Stimulated activated naive CD8-positive, alpha-beta T cell treated with anti-CD3 and anti-CD28 coated beads, Interleukin-15, Interleukin-2, amounts not matched to agents 100 ng/mL and 50 ng/mL, for 24 hours (primary cell): Measurements from ENCODE around the gene ARMH3.
A peak's percentile ranks its signal among the peaks of the same experiment; 100 is the strongest.

Source experiments
- H3K27ac Mint-ChIP-seq: one replicate; pipeline ENCODE4 v1.8.0; 2021; ENCODE audit warnings: mild to moderate bottlenecking, mixed read lengths
- H3K27me3 Mint-ChIP-seq: one replicate; pipeline ENCODE4 v1.8.0; 2021; ENCODE audit warnings: mixed read lengths
- H3K36me3 Mint-ChIP-seq: one replicate; pipeline ENCODE4 v1.8.0; 2021; ENCODE audit warnings: low read depth, mixed read lengths
- H3K4me1 Mint-ChIP-seq: one replicate; pipeline ENCODE4 v1.8.0; 2021; ENCODE audit warnings: low read depth, mixed read lengths
- H3K4me3 Mint-ChIP-seq: one replicate; pipeline ENCODE4 v1.8.0; 2021; ENCODE audit warnings: mild to moderate bottlenecking, mixed read lengths
- H3K9me3 Mint-ChIP-seq: one replicate; pipeline ENCODE4 v1.8.0; 2021; ENCODE audit warnings: mixed read lengths

The ARMH3 gene

DNA sequence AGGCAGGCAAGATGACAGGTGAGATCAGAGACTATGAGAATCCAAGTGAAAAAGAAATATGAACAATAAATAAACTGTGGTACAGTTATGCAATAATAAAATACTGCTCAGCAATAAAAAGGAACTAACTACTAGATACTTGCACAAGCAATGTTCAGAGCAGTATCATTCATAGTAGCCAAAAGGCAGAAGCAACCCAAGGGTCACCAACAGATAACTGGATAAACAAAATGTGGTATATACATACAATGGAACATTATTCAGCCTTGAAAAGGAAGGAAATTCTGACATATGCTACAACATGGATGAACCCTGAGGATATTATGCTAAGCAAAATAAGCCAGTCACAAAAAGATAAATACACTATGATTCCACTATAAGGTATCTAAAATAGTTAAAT is 135.4 kb downstream of the ARMH3 start:
- Mint-ChIP-seq H3K9me3 (no peaks in the 10 kb centered on the region), H3K4me3 (no peak overlapping the region), H3K27ac (no peak overlapping the region), H3K4me1 (peaks cover 8% of the 10 kb centered on the region), H3K27me3 (no peaks in the 10 kb centered on the region), H3K36me3 (peaks cover 15% of the 10 kb centered on the region)

DNA sequence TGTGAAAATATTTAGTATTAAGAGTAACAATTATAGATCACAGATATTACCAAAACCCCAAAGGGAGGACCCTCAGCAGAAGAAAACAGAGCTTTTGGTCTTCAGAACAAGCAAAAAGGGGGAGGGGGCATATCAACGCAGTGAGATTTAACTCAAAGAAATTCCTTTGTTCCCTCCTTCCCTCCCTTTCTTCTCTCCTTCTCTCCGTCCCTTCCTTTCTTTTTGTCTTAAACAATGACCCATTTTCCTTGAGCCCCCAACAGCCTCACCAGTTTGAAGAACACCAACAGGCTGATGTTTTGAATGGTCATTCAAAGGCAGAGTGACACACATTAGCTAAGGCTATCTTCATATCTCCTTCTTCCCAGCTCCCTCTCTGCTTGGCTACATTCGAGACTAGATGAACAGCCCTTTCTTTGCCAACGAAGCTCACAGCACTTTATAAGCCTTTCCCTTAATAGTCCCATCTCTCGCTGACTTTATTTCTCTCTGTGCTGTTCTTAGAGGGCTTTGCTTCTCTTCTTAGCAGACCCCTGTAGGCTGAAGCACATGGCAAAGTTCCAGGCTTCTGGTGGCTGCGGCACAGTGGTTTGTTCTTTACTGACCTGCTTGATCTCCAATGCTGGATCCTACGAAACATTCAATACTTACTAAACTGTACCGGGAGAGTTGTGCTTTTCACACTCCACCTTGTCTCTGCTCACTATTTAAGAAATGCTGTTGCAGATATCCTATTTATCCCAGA is 136.8 kb downstream of the ARMH3 start:
- Mint-ChIP-seq H3K4me3 (no peak overlapping the region), H3K27me3 (no peaks in the 10 kb centered on the region), H3K9me3 (no peaks in the 10 kb centered on the region), H3K27ac (no peak overlapping the region), H3K4me1 (peaks cover 8% of the 10 kb centered on the region), H3K36me3 (peaks cover 11% of the 10 kb centered on the region)

DNA sequence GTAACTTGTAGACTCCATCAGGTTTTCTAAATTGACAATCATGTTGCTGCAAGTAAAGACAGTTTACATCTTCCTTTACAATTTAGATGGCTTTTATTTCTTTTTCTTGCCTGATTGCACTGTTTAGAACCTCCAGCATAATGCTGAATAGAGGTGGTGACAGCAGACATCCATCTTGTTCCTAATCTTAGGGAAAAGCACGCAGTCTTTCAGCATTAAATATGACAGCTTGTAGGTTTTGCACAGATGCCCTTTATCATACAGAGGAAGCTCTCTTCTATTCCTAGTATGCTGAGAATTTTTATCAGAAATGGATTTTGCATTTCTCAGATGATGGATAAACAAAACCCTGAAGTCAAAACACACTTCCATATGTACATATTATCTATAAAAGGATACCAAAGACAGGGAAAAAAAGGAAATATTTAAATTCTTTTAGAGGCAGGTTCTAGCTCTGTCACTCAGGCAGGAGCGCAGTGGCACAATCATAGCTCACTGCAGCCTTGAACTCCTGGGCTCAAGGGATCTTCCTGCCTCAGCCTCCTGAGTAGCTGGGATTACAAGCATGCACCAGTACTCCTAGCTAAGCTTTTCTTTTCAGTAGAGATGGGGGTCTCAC is 143.3 kb downstream of the ARMH3 start:
- H3K36me3 Mint-ChIP-seq, result peaks cover 3% of the 10 kb centered on the region
- no peaks in the 10 kb centered on the region for H3K9me3 Mint-ChIP-seq
- H3K4me3 Mint-ChIP-seq, result no peak overlapping the region
- no peaks in the 10 kb centered on the region for H3K27me3 Mint-ChIP-seq
- no peaks in the 10 kb centered on the region for H3K4me1 Mint-ChIP-seq
- no peak overlapping the region for H3K27ac Mint-ChIP-seq

DNA sequence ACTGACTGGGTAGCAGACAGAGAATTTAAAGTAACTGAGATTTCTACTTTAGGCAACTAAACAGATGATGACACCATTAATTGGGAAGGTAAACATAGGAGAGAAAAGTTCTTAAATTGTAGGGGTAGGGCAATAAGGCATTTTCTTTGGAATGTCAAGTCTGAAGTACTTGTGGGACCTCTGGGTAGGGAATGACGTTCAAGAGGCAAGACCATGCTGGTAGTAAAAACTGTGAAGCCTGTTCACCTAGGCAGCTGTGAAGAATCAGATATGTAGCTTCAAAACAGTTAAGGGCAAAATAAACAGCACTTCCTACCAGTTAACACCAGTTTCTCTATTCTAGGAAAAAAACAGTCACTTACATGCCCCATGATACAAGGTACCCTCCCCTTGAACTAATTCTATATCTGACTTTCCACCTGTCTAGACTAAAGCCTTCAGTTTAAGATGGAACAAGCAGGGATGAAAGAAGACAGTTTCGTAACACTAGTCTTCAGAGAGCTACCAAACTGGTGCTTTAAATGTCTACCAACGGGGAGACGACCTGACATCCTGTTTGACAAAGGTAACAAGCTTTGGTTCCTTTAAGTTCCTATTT is 149.3 kb downstream of the ARMH3 start:
- Mint-ChIP-seq H3K9me3 (no peaks in the 10 kb centered on the region), H3K4me1 (peaks cover 40% of the 10 kb centered on the region), H3K4me3 (no peak overlapping the region), H3K27me3 (no peaks in the 10 kb centered on the region), H3K36me3 (peaks cover 16% of the 10 kb centered on the region), H3K27ac (no peak overlapping the region)

DNA sequence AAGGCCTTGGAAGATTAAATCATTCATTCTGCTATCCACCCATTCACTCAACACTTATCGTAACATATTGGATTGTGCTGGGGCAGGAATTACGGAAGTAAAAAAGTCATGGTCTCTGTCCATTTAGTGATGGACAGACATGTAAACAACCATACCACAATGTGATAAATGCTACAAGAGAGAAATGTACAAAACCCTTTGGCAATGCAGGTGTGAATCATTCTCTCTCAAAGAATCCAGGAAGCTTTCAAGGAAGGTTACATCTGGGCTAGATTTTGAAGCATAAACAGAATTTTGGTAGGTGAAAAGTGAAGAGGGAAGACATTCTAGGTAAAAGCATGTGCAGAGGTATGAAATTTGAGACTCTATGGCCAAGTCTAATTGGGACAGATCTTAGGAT is 150.7 kb downstream of the ARMH3 start:
- H3K9me3 Mint-ChIP-seq, result no peaks in the 10 kb centered on the region
- H3K27ac Mint-ChIP-seq, result no peak overlapping the region
- no peaks in the 10 kb centered on the region for H3K27me3 Mint-ChIP-seq
- peaks cover 49% of the 10 kb centered on the region for H3K4me1 Mint-ChIP-seq
- H3K4me3 Mint-ChIP-seq, result no peak overlapping the region
- H3K36me3 Mint-ChIP-seq, result peaks cover 20% of the 10 kb centered on the region

DNA sequence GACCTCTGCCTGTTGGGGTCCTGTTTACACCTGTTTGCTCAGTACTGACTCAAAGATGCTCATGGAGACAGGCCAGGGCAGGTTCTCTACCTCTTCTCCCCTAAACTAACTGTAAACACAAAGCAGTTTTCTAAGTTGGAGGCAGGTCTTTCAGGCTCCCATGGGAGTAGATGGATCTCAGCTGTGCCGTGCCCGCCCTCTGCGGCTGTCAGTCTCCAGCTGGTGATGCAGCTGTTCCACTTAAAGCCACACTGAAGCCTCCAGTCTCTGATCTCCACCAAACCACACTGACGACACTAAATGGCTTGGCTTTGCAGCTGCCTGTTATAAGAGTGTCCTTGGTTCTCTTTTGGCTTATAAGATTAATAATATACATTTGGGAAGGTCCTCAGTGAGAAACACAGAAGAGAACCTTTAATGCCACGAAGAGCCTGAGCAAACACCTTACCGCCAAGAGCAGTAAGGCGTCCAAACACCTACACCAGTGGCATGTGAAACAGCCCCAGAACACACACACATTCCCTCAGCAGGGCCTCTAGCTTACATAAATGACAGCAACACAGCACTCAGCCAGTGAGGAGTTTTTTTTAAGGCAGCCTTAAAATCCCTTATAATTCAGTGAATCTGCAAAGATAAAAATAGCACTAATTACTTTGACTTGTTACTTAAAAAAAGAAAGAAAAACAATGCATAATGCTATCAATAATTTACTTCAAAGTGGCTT is 152.0 kb downstream of the ARMH3 start:
- no peak overlapping the region for H3K4me3 Mint-ChIP-seq
- peaks cover 49% of the 10 kb centered on the region for H3K4me1 Mint-ChIP-seq
- no peaks in the 10 kb centered on the region for H3K27me3 Mint-ChIP-seq
- H3K27ac Mint-ChIP-seq, result peak overlapping the region; percentile 34
- H3K9me3 Mint-ChIP-seq, result no peaks in the 10 kb centered on the region
- peaks cover 17% of the 10 kb centered on the region for H3K36me3 Mint-ChIP-seq

DNA sequence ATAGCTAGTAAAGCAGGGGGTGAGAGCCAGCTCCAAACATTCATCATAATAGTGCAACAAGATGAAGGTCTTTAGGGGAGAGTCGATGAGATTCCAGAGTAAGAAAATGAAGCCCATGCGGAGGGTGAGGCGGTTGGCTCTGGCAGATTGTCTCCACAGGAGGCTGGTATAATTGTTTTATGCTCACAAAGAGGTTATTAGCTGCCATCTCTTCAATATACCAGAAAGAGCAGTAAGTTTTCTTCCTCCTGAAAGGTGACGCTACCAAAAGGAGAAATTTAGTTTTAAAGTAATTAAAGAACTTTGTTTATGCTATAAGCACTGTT is 153.2 kb downstream of the ARMH3 start:
- Mint-ChIP-seq H3K27ac (no peak overlapping the region), H3K4me1 (peaks cover 49% of the 10 kb centered on the region), H3K9me3 (no peaks in the 10 kb centered on the region), H3K4me3 (no peak overlapping the region), H3K36me3 (peaks cover 17% of the 10 kb centered on the region), H3K27me3 (no peaks in the 10 kb centered on the region)

DNA sequence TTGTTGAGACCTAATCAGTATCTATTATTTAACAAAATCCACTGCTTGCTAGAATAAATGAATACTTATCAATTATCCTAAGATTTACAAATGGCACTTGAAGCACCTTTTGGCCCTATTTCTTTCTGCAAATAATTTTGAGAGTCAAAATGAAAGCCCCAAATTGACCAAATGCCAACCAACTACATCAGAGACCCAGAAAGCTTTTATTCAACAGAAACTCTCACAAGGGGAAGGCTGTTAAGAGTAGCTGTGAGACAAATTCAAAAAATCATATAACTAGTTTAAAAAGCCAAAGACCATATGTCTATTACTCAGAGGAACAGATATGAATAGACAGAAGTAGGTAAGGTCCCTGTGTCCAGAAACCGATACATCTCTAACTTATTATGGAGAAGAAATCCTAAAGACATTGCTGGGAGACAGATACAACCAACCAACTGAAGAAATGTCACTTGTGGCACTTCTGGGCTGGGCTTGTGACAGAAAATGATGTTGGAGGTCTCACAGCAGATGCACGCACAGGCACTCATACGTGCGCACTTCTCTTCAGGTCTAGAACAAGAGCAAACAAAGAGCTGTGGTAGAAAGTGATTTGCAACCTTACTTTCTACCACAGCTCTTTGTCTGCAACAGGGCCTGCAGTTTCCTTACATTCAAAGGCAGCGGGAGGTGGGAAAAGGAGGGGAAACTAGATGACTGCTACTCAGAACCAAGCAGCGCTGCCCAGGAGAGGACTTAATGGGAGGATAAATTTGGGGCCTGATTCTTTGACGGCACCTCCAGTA is 153.7 kb downstream of the ARMH3 start:
- no peaks in the 10 kb centered on the region for H3K9me3 Mint-ChIP-seq
- peak overlapping the region; percentile 7 for H3K27ac Mint-ChIP-seq
- peaks cover 52% of the 10 kb centered on the region for H3K4me1 Mint-ChIP-seq
- no peaks in the 10 kb centered on the region for H3K27me3 Mint-ChIP-seq
- H3K4me3 Mint-ChIP-seq, result no peak overlapping the region
- H3K36me3 Mint-ChIP-seq, result peaks cover 17% of the 10 kb centered on the region

DNA sequence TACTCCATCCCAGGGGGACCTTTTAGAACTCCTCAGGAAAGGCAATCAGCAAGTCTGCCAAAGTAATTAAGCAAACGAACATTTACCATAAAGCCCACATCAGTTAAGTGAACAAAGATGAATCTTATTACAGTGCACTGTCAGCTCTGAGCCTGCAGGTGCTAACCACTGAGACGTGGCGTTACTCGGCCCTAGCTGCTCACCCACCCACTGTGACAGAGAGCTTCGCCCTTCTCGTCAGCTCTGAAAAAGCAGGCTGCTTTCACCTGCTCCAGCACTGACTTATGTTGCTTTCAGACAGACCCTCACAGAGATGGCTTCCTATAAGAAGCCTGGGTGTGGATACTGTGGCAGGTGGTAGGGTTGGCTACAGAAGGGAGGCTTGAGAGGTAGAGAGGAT is 154.6 kb downstream of the ARMH3 start:
- peak overlapping the region; percentile 75 for H3K27ac Mint-ChIP-seq
- no peaks in the 10 kb centered on the region for H3K27me3 Mint-ChIP-seq
- peaks cover 17% of the 10 kb centered on the region for H3K36me3 Mint-ChIP-seq
- no peak overlapping the region for H3K4me3 Mint-ChIP-seq
- no peaks in the 10 kb centered on the region for H3K9me3 Mint-ChIP-seq
- peaks cover 50% of the 10 kb centered on the region for H3K4me1 Mint-ChIP-seq

DNA sequence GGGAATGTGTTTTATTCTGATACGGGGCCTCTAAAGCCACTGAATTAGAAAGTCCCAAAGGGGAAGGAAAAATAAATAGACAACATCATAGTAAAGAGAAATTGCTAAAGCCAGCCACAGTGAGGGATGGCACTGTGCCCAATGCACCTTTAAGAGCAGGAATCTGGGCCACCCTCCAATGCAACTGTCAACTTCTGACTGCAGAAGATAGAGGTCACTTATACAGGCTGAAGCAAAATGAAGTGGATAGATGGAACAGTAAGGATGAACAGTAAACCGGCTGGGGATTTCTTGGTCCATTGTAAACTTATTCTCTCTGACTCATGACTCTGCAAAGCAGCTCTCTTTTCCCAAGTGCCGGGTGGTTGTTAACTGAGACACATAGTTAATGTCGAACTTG is 158.3 kb downstream of the ARMH3 start:
- Mint-ChIP-seq H3K9me3 (no peaks in the 10 kb centered on the region), H3K36me3 (peaks cover 10% of the 10 kb centered on the region), H3K27ac (no peak overlapping the region), H3K27me3 (no peaks in the 10 kb centered on the region), H3K4me3 (no peak overlapping the region), H3K4me1 (peaks cover 41% of the 10 kb centered on the region)

DNA sequence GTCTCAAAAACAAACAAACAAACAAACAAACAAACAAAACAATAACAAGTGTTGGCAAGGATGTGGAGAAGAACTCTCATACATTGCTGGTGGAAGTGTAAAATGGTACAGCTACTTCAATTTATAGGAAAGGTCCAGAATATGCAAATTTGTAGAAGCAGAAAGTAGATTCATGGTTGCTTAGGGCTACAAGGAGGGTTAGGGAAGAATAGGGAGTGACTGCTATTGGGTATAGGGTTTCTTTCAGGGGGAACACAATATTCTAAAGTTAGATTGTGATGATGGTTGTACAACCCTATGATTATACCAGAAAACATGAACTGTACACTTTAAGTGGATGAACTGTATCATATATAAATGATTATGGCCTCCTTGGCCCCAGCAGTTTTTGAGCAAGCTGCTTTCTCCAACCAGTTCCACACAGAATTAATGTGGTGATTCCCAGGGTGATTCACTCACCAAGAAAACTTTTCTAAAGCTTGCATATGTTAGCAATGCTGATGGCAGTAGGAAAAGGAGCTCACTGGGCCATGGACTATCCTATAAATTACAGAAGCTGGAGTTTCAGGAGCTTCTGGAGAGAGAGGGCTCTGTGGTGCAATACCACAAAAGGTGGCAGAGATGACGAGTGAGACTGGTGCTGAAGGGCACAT is 159.6 kb downstream of the ARMH3 start:
- no peak overlapping the region for H3K4me3 Mint-ChIP-seq
- H3K27ac Mint-ChIP-seq, result no peak overlapping the region

DNA sequence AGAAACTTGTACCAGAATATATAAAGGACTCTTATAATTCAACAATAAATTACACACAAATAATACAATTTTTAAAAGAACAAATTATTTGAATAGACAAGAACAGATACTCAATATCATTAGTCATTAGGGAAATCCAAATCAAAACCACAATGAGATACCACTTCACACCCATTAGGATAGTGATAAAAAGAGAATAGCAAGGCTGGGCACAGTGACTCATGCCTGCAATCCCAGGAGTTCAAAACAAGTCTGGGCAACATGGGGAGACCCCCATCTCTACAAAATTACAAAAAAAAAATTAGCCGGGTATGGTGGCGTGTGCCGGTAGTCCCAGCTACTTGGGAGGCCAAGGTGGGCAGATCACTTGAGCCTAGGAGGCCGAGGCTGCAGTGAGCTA is 160.2 kb downstream of the ARMH3 start:
- H3K27me3 Mint-ChIP-seq, result no peaks in the 10 kb centered on the region
- no peaks in the 10 kb centered on the region for H3K36me3 Mint-ChIP-seq
- no peak overlapping the region for H3K4me3 Mint-ChIP-seq

More for the DNA sequence above, 159.6 kb downstream of the ARMH3 start:
- Mint-ChIP-seq H3K4me1 (peaks cover 29% of the 10 kb centered on the region), H3K27me3 (no peaks in the 10 kb centered on the region), H3K36me3 (peaks cover 4% of the 10 kb centered on the region), H3K9me3 (no peaks in the 10 kb centered on the region)

DNA sequence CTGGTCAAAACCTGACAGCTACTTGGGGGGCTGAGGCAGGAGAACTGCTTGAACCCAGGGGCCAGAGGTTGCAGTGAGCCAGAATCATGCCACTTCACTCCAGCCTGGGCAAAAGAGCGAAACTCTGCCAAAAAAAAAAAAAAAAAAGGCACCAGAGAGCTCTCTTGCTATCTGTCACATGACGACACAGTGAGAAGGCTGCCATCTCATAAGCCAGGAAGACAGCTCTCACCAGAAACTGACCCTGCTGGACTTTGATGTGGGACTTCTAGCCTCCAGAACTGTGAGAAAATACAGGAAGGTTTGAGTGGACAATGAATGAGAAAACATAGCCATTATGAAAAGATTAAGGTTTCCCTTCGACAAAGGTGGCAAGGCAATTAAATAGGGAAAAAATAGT is 161.2 kb downstream of the ARMH3 start:
- H3K4me1 Mint-ChIP-seq, result peaks cover 26% of the 10 kb centered on the region
- H3K36me3 Mint-ChIP-seq, result no peaks in the 10 kb centered on the region
- H3K27me3 Mint-ChIP-seq, result no peaks in the 10 kb centered on the region
- no peak overlapping the region for H3K4me3 Mint-ChIP-seq
- no peak overlapping the region for H3K27ac Mint-ChIP-seq
- H3K9me3 Mint-ChIP-seq, result no peaks in the 10 kb centered on the region

More for the DNA sequence above, 160.2 kb downstream of the ARMH3 start:
- Mint-ChIP-seq H3K4me1 (peaks cover 23% of the 10 kb centered on the region), H3K9me3 (no peaks in the 10 kb centered on the region), H3K27ac (no peak overlapping the region)

DNA sequence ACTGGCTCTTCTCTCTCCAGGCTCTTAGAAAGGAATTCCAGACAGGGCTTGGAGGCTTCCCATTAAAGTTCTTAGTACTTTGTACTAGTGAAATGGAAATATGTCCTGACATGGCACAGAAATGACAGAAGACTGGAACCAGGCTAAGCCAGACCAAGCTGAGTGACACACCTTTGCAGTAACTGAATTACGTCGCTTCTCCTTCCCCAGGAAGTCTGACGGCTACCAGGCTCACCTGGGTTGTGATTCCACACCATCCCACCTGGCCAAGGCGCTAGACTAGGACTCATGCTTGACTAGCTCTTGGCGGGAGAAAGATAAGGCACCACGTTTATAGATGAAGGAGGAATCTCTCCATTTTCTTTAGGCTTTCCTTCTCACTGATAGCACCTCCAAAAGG is 161.7 kb downstream of the ARMH3 start:
- peaks cover 30% of the 10 kb centered on the region for H3K4me1 Mint-ChIP-seq
- no peak overlapping the region for H3K4me3 Mint-ChIP-seq
- H3K9me3 Mint-ChIP-seq, result no peaks in the 10 kb centered on the region
- no peaks in the 10 kb centered on the region for H3K36me3 Mint-ChIP-seq
- H3K27ac Mint-ChIP-seq, result no peak overlapping the region
- no peaks in the 10 kb centered on the region for H3K27me3 Mint-ChIP-seq
